Measurements from ENCODE around the gene CTRB1. TPM values are rescaled to one million over a fixed set of nuclear protein-coding genes. Genes with fewer than 3 reads are reported as not detected.
"Not testable (repeated sequence)": the region's sequence is repeated elsewhere in the genome, so short reads cannot be mapped to it uniquely, and the experiment has no call there.

Gene CTRB1
- total and polyA plus RNA-seq, 2 of the 8 experiments (the other 6 are each of a cell fraction or from before 2014, with no cell fraction given) = not detected

- H3K18ac ChIP-seq (ENCODE audit: extremely low read depth, low read length); H2BK15ac ChIP-seq (ENCODE audit: low read length); H3K23me2 ChIP-seq (ENCODE audit: low read depth, low read length); H4K5ac ChIP-seq (ENCODE audit: insufficient read length, low read depth, low read length); H2AFZ ChIP-seq (ENCODE audit: low read length); H2BK5ac ChIP-seq (ENCODE audit: low read depth, low read length); H3K9me3 ChIP-seq (ENCODE audit: insufficient read depth in 2 of 2, low read depth in 1 of 2, low read length in 1 of 2); H2BK12ac ChIP-seq (ENCODE audit: low read depth, low read length); FAIRE-seq; H3K4me1 ChIP-seq (replicated peaks in 1 of 4; ENCODE audit: control insufficient read depth in 3 of 4, insufficient read depth in 4 of 4, low read length in 3 of 4); H2BK20ac ChIP-seq (ENCODE audit: low read length); H4K8ac ChIP-seq (ENCODE audit: extremely low read depth, insufficient read depth, low read length); H3K4me3 ChIP-seq (ENCODE audit: extremely low read depth in 1 of 4, insufficient read depth in 2 of 4, low read depth in 3 of 4, low read length in 4 of 4); H3K79me2 ChIP-seq (ENCODE audit: control insufficient read depth in 1 of 2, insufficient read depth in 2 of 2, low read length in 2 of 2); H3K9ac ChIP-seq (replicated peaks in 1 of 4; ENCODE audit: extremely low read depth in 1 of 4, low read depth in 3 of 4, low read length in 3 of 4); H3K4ac ChIP-seq (replicated peaks; ENCODE audit: insufficient read length, low read depth, low read length); H3K14ac ChIP-seq (ENCODE audit: insufficient read length); H3K27me3 ChIP-seq (replicated peaks in 1 of 4; ENCODE audit: control insufficient read depth in 3 of 4, extremely low read depth in 1 of 4, insufficient read depth in 3 of 4, low read length in 3 of 4); H2AK5ac ChIP-seq (ENCODE audit: low read depth, low read length); H3K36me3 ChIP-seq (ENCODE audit: control insufficient read depth in 2 of 4, insufficient read depth in 4 of 4, low read length in 3 of 4); H4K20me1 ChIP-seq (replicated peaks in 1 of 2; ENCODE audit: control insufficient read depth in 1 of 2, insufficient read depth in 2 of 2, low read length in 2 of 2); H2BK120ac ChIP-seq (replicated peaks; ENCODE audit: low read depth, low read length); H3K79me1 ChIP-seq (ENCODE audit: low read depth, low read length); H3K56ac ChIP-seq (replicated peaks; ENCODE audit: insufficient read length, low read depth, low read length); H3K23ac ChIP-seq (ENCODE audit: insufficient read length); H3K4me2 ChIP-seq (ENCODE audit: insufficient read depth in 1 of 2, low read depth in 2 of 2, low read length in 2 of 2); H4K91ac ChIP-seq (replicated peaks; ENCODE audit: insufficient read length, low read length); H3K27ac ChIP-seq (ENCODE audit: low read depth, low read length); DNase-seq (ENCODE audit: low read depth in 1 of 2, low spot score in 2 of 2): not testable (repeated sequence)
- ChIA-PET CTCF (ENCODE audit: partially characterized antibody) (interaction anchor here (0.7 to 15.0 kb wide), 3 partner anchors 12 to 22 kb away, joined by 4 to 157 read pairs (median 5); no protein-coding TSS in a partner anchor), POLR2A (ENCODE audit: partially characterized antibody) (interaction anchor here (0.9 to 7.1 kb wide), 2 partner anchors 15 to 63 kb away, joined by 3 to 115 read pairs; no protein-coding TSS in a partner anchor)
- 93% methylated on average over 10 of the region's 10 CpGs; no CpG with 5 or more reads in 1 of the 2 experiments for WGBS, 2 experiments (ENCODE audit: extremely low coverage in 1 of 2, insufficient coverage in 1 of 2, insufficient read length in 1 of 2, insufficient replicate concordance in 2 of 2, low coverage in 1 of 2, low lambda C conversion rate in 2 of 2, missing lambda C conversion rate in 1 of 2)
Measured at GRCh38 chr16:75211286-75211685, 7.5 kb upstream of the CTRB1 start.
